ENCODE results near the gene ETDA.

The ETDA gene

DNA sequence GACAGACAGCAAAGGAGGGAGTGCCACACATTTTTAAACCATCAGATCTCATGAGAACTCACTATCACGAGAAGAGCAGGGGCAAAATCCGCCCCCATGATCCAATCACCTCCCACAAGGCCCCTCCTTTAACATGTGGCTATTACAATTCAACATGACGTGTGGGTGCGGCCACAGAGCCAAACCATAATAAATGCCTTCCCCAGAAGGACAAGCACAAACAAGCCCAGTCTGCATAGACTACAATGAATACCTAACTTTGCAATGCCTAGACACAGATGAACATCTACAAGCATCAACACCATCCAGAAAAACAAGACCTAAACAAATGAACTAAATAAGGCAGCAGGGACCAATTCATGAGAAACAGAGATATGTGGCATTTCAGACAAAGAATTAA is 12.3 kb downstream of the ETDA start:
- no peak overlapping the region for H3K4me3 ChIP-seq (ENCODE audit: control insufficient read depth, low read depth, low read length)
- DNase-seq (ENCODE audit: low read depth): no peak
- TF ChIP-seq, protein P1, sequence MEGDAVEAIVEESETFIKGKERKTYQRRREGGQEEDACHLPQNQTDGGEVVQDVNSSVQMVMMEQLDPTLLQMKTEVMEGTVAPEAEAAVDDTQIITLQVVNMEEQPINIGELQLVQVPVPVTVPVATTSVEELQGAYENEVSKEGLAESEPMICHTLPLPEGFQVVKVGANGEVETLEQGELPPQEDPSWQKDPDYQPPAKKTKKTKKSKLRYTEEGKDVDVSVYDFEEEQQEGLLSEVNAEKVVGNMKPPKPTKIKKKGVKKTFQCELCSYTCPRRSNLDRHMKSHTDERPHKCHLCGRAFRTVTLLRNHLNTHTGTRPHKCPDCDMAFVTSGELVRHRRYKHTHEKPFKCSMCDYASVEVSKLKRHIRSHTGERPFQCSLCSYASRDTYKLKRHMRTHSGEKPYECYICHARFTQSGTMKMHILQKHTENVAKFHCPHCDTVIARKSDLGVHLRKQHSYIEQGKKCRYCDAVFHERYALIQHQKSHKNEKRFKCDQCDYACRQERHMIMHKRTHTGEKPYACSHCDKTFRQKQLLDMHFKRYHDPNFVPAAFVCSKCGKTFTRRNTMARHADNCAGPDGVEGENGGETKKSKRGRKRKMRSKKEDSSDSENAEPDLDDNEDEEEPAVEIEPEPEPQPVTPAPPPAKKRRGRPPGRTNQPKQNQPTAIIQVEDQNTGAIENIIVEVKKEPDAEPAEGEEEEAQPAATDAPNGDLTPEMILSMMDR (IDR thresholded peaks at IDR 0.05; ENCODE audit: control insufficient read depth, insufficient read depth, low read depth, low read length, missing control alignments): no peak

DNA sequence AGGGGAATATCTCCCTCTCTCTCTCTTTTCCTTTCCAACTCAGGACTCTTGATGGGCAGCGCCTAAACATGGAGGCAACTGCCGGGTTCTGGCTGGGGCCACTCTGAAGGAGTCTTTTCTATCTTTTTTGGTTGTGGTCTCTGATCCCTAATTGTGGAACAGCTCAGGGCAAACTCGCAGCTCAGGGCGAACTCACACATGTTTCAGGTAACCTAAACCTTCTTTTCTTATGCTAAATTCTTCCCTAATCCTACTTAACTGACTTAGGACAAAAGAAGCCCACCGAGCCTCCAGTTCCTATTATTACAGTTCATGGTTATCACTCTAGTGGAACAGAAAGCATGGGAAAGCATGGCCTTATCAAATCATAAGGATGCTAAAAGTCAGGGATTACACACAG is 21.3 kb downstream of the ETDA start:
- TF ChIP-seq, protein P1 (IDR thresholded peaks at IDR 0.05; ENCODE audit: control insufficient read depth, insufficient read depth, low read depth, low read length, missing control alignments): no peak
- H3K4me3 ChIP-seq (ENCODE audit: control insufficient read depth, low read depth, low read length): no peak overlapping the region
- no peak for DNase-seq (ENCODE audit: low read depth)

DNA sequence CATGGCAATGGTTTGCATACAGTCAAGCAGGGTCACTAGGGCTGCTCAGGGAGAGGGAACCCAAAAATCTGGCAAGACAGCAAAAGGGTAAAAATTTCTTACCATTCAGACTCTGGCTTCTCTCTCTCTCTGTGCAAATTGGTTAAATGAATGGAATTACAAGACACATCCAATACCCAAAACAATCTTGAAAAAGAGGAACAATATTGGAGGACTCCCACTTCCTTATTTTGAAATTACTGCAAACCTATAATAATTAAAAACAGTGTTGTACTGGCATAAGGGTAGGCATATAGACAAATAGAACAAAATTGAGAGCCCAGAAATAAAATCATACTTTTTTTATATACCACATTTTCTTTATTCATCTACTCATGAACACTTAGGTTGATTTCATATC is 24.1 kb downstream of the ETDA start:
- no peak for DNase-seq (ENCODE audit: low read depth)

DNA sequence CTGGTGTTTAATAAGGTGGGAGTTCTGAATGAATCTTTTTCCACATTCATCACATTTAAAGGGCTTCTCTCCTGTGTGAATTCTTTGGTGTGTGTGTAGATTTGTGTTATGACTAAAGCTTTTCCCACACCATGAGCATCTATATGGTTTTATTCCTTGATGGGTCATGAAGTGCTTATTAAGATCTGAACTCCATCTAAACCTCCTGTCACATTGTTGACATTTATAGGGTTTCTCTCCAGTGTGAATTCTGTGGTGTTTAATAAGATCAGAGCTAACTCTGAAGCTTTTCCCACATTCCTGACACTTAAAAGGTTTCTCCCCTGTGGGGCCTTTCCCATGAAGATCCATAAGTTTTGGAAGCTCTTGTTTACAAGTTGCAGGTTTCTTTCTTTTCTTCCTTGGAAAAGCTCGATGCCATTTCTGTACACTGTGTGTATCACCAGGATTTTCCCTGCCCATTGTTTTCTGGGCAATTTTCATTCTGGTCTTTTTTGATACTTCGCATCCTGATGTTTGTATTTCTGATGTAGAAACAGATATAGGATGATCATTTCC is 35.5 kb downstream of the ETDA start:
- TF ChIP-seq, protein P1 (IDR thresholded peaks at IDR 0.05; ENCODE audit: control insufficient read depth, insufficient read depth, low read depth, low read length, missing control alignments): no peak
- H3K4me3 ChIP-seq (ENCODE audit: control insufficient read depth, low read depth, low read length): no peak overlapping the region
- DNase-seq (ENCODE audit: low read depth): no peak

More for the DNA sequence above, 24.1 kb downstream of the ETDA start:
- TF ChIP-seq, protein P1 (IDR thresholded peaks at IDR 0.05; ENCODE audit: control insufficient read depth, insufficient read depth, low read depth, low read length, missing control alignments): no peak
- H3K4me3 ChIP-seq (ENCODE audit: control insufficient read depth, low read depth, low read length): no peak overlapping the region

DNA sequence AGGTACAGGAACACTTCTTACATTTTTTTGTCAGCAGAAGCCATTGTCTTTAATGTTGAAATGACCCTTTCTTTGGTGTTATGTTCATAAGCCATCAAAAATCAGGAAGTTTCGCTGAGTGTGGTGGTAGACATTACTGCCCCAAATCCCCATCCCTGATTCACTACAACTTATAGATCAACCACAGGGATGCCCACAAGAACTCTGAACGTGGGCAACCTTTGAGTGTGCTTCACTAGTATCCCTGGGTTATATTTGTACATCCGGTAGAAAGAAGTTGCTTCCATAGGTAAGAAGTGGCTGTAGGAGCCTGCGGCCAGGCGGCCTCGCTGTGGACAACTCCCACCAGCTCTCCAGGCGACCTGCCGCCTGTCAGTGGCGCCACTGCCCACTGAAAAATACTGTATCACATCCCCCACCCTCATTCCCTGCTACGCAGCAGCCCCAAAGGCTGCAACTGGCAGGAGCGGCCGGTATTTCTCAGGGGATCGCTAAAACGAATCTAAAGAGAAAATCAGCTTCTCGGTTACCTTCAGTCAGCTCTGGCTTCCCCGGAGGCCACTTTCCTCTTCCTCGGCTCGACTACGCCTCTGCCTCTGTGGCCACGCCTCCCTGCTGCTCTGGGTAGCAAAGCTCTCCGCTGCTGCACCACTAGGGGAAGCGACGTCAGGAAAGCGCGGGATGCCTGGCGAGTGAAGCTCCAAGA is 43.5 kb downstream of the ETDA start:
- no peak overlapping the region for H3K4me3 ChIP-seq (ENCODE audit: control insufficient read depth, low read depth, low read length)
- no peak for DNase-seq (ENCODE audit: low read depth)
- TF ChIP-seq, protein P1 (IDR thresholded peaks at IDR 0.05; ENCODE audit: control insufficient read depth, insufficient read depth, low read depth, low read length, missing control alignments): no peak

DNA sequence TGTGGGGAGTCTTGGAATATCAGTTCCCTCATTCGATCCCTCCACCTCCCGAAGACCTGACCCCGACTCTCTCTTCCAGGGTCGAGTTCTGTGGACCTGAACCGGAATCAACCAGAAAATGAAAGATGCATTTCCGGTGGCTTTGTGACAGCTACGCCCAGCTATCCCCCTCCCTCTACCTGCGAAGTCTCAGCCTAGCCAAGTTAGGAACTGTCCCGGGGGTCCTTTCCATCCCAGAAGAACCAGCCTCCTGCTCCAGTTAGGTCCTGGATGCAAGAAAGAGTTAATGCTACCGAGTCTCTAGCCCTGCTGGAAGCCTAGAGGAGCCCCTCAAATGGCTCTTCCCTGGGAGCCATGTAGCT is 44.1 kb downstream of the ETDA start:
- no peak overlapping the region for H3K4me3 ChIP-seq (ENCODE audit: control insufficient read depth, low read depth, low read length)
- TF ChIP-seq, protein P1 (IDR thresholded peaks at IDR 0.05; ENCODE audit: control insufficient read depth, insufficient read depth, low read depth, low read length, missing control alignments): no peak
- no peak for DNase-seq (ENCODE audit: low read depth)

Data from AG09309 (cell line).